Measurements from ENCODE around the gene ADAMTSL4.

DNA sequence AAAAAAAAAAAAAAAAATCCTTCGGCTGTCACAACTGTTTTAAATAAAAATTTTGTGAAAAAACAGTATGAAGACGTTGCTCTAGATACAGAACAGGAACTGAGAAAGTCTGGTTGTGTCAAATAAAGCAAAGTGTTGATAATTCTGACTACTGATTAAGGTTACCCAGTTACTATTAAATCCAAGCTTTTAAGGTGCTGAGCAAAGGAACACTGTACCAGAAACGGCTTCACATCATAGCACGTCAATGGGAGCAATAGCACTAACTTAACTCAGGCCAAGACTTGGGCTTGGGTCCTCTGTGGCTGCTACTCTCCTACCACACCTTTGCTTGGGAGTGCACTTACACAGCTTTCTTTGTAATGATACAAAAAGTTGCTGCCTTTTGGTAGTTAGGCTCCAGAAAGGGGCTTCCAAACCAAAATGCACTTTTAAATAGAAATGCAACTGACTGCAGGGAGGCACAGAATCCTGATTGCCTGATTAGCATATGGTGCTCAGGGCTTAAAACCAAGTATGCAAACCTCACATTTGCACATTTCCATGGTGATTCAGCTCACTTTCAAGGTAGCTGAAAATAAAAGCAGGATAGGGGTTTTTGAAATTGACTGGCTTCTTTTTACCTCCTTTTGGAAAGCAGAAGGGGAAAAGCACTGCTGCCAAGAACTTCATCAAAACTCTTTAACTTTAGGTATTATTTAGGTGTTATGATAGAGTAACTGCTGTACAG is 23.9 kb downstream of the ADAMTSL4 start:
- TF ChIP-seq, protein P1, sequence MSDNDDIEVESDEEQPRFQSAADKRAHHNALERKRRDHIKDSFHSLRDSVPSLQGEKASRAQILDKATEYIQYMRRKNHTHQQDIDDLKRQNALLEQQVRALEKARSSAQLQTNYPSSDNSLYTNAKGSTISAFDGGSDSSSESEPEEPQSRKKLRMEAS (IDR thresholded peaks at IDR 0.05; ENCODE audit: insufficient read depth, insufficient read length) = no peak
- TF ChIP-seq, protein P2, sequence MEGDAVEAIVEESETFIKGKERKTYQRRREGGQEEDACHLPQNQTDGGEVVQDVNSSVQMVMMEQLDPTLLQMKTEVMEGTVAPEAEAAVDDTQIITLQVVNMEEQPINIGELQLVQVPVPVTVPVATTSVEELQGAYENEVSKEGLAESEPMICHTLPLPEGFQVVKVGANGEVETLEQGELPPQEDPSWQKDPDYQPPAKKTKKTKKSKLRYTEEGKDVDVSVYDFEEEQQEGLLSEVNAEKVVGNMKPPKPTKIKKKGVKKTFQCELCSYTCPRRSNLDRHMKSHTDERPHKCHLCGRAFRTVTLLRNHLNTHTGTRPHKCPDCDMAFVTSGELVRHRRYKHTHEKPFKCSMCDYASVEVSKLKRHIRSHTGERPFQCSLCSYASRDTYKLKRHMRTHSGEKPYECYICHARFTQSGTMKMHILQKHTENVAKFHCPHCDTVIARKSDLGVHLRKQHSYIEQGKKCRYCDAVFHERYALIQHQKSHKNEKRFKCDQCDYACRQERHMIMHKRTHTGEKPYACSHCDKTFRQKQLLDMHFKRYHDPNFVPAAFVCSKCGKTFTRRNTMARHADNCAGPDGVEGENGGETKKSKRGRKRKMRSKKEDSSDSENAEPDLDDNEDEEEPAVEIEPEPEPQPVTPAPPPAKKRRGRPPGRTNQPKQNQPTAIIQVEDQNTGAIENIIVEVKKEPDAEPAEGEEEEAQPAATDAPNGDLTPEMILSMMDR (IDR thresholded peaks at IDR 0.05; ENCODE audit: extremely low read depth in 1 of 2, insufficient read depth in 1 of 2, low read depth in 1 of 2, low read length in 2 of 2) = no peak
